ENCODE data around the gene NOMO2.
"Not testable (repeated sequence)": the region's sequence is repeated elsewhere in the genome, so short reads cannot be mapped to it uniquely, and the experiment has no call there.

DNA sequence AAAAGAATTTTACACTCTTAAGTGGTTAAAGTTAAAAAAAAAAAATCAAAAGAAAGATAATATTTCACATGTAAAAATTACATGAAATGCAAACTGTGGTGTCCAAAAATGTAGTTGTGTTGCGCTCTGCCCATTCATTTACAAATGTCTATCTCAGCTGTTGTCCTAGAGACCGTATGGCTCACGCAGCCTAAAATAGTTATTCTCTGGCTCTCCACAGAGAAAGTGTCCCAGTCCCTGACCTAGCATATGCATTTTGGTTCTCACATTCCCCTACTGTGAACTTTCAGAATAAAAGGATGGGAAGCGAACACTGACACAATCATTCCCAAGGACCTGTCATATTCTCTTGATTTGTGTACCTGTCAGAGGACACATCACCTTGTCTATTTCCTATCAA lies 27.6 kb downstream of the NOMO2 start:
- TF ChIP-seq, protein P1, sequence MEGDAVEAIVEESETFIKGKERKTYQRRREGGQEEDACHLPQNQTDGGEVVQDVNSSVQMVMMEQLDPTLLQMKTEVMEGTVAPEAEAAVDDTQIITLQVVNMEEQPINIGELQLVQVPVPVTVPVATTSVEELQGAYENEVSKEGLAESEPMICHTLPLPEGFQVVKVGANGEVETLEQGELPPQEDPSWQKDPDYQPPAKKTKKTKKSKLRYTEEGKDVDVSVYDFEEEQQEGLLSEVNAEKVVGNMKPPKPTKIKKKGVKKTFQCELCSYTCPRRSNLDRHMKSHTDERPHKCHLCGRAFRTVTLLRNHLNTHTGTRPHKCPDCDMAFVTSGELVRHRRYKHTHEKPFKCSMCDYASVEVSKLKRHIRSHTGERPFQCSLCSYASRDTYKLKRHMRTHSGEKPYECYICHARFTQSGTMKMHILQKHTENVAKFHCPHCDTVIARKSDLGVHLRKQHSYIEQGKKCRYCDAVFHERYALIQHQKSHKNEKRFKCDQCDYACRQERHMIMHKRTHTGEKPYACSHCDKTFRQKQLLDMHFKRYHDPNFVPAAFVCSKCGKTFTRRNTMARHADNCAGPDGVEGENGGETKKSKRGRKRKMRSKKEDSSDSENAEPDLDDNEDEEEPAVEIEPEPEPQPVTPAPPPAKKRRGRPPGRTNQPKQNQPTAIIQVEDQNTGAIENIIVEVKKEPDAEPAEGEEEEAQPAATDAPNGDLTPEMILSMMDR (IDR thresholded peaks at IDR 0.05), result not testable (repeated sequence)
- not testable (repeated sequence) for TF ChIP-seq POLR2A (IDR thresholded peaks at IDR 0.05)

Measured in esophagus squamous epithelium (tissue), 4 donors.